CD4-positive, CD25-positive, alpha-beta regulatory T cell (primary cell): ENCODE data around the gene AATK. TPM values are rescaled to one million over a fixed set of nuclear protein-coding genes. Genes with fewer than 3 reads are reported as not detected.

Source experiments
- polyA plus RNA-seq, 4 donors: library from polyadenylated mRNA; unstranded; fragments of 300-500 nt; fragmentation: Illumina TruSeq; gene quantifications; one replicate each; pipeline ENCODE4 v1.2.3, GENCODE V29; 2021
- total RNA-seq: library from RNA; stranded (reverse); gene quantifications from one replicate; pipeline ENCODE4 v1.2.3, GENCODE V29; 2022

The AATK gene
- total and polyA plus RNA-seq, 5 donors from 2014 or later, result 0.03 to 0.26 (median 0.16) TPM; not detected in 2

Other genes with a start within 250 kb of the AATK start
- gene CHMP6, start 174.4 kb downstream of the AATK start, total RNA-seq, result 25.5 TPM
- gene CHMP6, start 174.4 kb downstream of the AATK start, polyA plus RNA-seq, result 10 to 100 TPM; 37.6 to 43.5 (median 39.8) TPM
- 6.8 TPM for gene BAIAP2, start 131.1 kb downstream of the AATK start, total RNA-seq
- 1 to 10 TPM; 1.5 to 3.8 (median 1.7) TPM for gene BAIAP2, start 131.1 kb downstream of the AATK start, polyA plus RNA-seq
- not detected for gene PVALEF, start 714 bp downstream of the AATK start, total RNA-seq
- gene PVALEF, start 714 bp downstream of the AATK start, polyA plus RNA-seq, result not detected
- gene CEP131, start 56.7 kb upstream of the AATK start, total RNA-seq, result 9.9 TPM
- gene CEP131, start 56.7 kb upstream of the AATK start, polyA plus RNA-seq, result 1 to 10 TPM; 1.4 to 2.2 (median 2.0) TPM
- gene TEPSIN, start 72.8 kb upstream of the AATK start, total RNA-seq, result 113 TPM
- 1 to 10 TPM; 2.1 to 6.3 (median 5.7) TPM for gene TEPSIN, start 72.8 kb upstream of the AATK start, polyA plus RNA-seq
- gene NDUFAF8, start 73.1 kb upstream of the AATK start, total RNA-seq, result 34.8 TPM
- 10 to 100 TPM; 56.9 to 83.2 (median 78.6) TPM for gene NDUFAF8, start 73.1 kb upstream of the AATK start, polyA plus RNA-seq
- gene SLC38A10, start 129.1 kb upstream of the AATK start, total RNA-seq, result 66.3 TPM
- 10 to 100 TPM; 38.2 to 60.1 (median 48.6) TPM for gene SLC38A10, start 129.1 kb upstream of the AATK start, polyA plus RNA-seq
- 0.54 TPM for gene BAHCC1, start 229.2 kb upstream of the AATK start, total RNA-seq
- gene BAHCC1, start 229.2 kb upstream of the AATK start, polyA plus RNA-seq, result not detected